Mesenteric fat pad (tissue), 1 donor: ENCODE data around the gene RNU6-1. TPM values are rescaled to one million over a fixed set of nuclear protein-coding genes. Genes with fewer than 3 reads are reported as not detected.

Source experiments
- DNase-seq: peaks from one replicate; pipeline ENCODE4 v3.0.0-alpha.2; 2020; ENCODE audit warnings: low spot score
- total RNA-seq: library from RNA; stranded (reverse); fragmentation: NEBNext Ultra II Directional; extraction: Animal tissue kit (Norgen Biotek cat#: 25700); gene quantifications from one replicate; pipeline ENCODE4 v1.2.1, GENCODE V29; 2021
- donor health status: DM: yes; HTN: yes; CAD: no.

Gene RNU6-1
- total RNA-seq, 1 donor from 2014 or later = not detected

- no peak for DNase-seq
Observed at GRCh38 chr15:67859331-67859946, 19.6 kb upstream of the RNU6-1 start.

- no peak for DNase-seq
Observed at GRCh38 chr15:67857220-67857619, 17.4 kb upstream of the RNU6-1 start.

GRCh38 chr15:67855842-67856241 lies 16.0 kb upstream of the RNU6-1 start:
- DNase-seq = no peak

- no peak for DNase-seq
Observed at GRCh38 chr15:67854358-67854757, 14.5 kb upstream of the RNU6-1 start.

GRCh38 chr15:67853454-67853853 lies 13.6 kb upstream of the RNU6-1 start:
- no peak for DNase-seq

GRCh38 chr15:67852418-67852817 lies 12.6 kb upstream of the RNU6-1 start:
- no peak for DNase-seq

GRCh38 chr15:67850994-67851571 lies 11.2 kb upstream of the RNU6-1 start:
- DNase-seq = no peak

- no peak for DNase-seq
Observed at GRCh38 chr15:67850336-67850735, 10.5 kb upstream of the RNU6-1 start.

GRCh38 chr15:67849538-67849937 lies 9.7 kb upstream of the RNU6-1 start:
- DNase-seq = no peak

- DNase-seq = no peak
Observed at GRCh38 chr15:67845974-67846373, 6.1 kb upstream of the RNU6-1 start.

GRCh38 chr15:67843571-67844387 lies 3.9 kb upstream of the RNU6-1 start:
- DNase-seq = no peak

GRCh38 chr15:67843092-67843501 lies 3.3 kb upstream of the RNU6-1 start:
- no peak for DNase-seq

GRCh38 chr15:67841513-67841762 lies 1.6 kb upstream of the RNU6-1 start:
- no peak for DNase-seq

GRCh38 chr15:67840749-67841512 lies 1.1 kb upstream of the RNU6-1 start:
- DNase-seq = no peak

GRCh38 chr15:67839499-67839928 lies 331 bp downstream of the RNU6-1 start:
- DNase-seq = no peak

- no peak for DNase-seq
Observed at GRCh38 chr15:67838789-67839332, 984 bp downstream of the RNU6-1 start.

GRCh38 chr15:67836955-67837354 lies 2.9 kb downstream of the RNU6-1 start:
- DNase-seq = no peak

- no peak for DNase-seq
Observed at GRCh38 chr15:67836477-67836876, 3.4 kb downstream of the RNU6-1 start.

- DNase-seq = no peak
Observed at GRCh38 chr15:67836134-67836455, 3.8 kb downstream of the RNU6-1 start.

GRCh38 chr15:67835297-67836133 lies 4.3 kb downstream of the RNU6-1 start:
- no peak for DNase-seq
